ENCODE results near the gene FUT7. TPM values are rescaled to one million over a fixed set of nuclear protein-coding genes. Genes with fewer than 3 reads are reported as not detected.

Gene FUT7
- total and polyA plus RNA-seq, 9 of the 15 experiments (the other 6 are each of a cell fraction or from before 2014, with no cell fraction given) = not detected

- TF ChIP-seq ZNF318 (IDR thresholded peaks at IDR 0.05; ENCODE audit: borderline replicate concordance in 1 of 2, low read depth in 1 of 2) (no peak), BHLHE40 (IDR thresholded peaks at IDR 0.05; ENCODE audit: low read length) (no peak), FIP1L1 (IDR thresholded peaks at IDR 0.05; ENCODE audit: low read depth, low read length, poor library complexity, severe bottlenecking) (peak; percentile 14)
- TF ChIP-seq, protein P1, sequence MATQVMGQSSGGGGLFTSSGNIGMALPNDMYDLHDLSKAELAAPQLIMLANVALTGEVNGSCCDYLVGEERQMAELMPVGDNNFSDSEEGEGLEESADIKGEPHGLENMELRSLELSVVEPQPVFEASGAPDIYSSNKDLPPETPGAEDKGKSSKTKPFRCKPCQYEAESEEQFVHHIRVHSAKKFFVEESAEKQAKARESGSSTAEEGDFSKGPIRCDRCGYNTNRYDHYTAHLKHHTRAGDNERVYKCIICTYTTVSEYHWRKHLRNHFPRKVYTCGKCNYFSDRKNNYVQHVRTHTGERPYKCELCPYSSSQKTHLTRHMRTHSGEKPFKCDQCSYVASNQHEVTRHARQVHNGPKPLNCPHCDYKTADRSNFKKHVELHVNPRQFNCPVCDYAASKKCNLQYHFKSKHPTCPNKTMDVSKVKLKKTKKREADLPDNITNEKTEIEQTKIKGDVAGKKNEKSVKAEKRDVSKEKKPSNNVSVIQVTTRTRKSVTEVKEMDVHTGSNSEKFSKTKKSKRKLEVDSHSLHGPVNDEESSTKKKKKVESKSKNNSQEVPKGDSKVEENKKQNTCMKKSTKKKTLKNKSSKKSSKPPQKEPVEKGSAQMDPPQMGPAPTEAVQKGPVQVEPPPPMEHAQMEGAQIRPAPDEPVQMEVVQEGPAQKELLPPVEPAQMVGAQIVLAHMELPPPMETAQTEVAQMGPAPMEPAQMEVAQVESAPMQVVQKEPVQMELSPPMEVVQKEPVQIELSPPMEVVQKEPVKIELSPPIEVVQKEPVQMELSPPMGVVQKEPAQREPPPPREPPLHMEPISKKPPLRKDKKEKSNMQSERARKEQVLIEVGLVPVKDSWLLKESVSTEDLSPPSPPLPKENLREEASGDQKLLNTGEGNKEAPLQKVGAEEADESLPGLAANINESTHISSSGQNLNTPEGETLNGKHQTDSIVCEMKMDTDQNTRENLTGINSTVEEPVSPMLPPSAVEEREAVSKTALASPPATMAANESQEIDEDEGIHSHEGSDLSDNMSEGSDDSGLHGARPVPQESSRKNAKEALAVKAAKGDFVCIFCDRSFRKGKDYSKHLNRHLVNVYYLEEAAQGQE (IDR thresholded peaks at IDR 0.05; ENCODE audit: borderline replicate concordance) = peak; percentile 58; the same call in 1 of the 2 replicates
- TF ChIP-seq, protein P1 (CRISPR knock-in tag; IDR thresholded peaks at IDR 0.05; ENCODE audit: low read depth) = no peak
- TF ChIP-seq, protein P2, sequence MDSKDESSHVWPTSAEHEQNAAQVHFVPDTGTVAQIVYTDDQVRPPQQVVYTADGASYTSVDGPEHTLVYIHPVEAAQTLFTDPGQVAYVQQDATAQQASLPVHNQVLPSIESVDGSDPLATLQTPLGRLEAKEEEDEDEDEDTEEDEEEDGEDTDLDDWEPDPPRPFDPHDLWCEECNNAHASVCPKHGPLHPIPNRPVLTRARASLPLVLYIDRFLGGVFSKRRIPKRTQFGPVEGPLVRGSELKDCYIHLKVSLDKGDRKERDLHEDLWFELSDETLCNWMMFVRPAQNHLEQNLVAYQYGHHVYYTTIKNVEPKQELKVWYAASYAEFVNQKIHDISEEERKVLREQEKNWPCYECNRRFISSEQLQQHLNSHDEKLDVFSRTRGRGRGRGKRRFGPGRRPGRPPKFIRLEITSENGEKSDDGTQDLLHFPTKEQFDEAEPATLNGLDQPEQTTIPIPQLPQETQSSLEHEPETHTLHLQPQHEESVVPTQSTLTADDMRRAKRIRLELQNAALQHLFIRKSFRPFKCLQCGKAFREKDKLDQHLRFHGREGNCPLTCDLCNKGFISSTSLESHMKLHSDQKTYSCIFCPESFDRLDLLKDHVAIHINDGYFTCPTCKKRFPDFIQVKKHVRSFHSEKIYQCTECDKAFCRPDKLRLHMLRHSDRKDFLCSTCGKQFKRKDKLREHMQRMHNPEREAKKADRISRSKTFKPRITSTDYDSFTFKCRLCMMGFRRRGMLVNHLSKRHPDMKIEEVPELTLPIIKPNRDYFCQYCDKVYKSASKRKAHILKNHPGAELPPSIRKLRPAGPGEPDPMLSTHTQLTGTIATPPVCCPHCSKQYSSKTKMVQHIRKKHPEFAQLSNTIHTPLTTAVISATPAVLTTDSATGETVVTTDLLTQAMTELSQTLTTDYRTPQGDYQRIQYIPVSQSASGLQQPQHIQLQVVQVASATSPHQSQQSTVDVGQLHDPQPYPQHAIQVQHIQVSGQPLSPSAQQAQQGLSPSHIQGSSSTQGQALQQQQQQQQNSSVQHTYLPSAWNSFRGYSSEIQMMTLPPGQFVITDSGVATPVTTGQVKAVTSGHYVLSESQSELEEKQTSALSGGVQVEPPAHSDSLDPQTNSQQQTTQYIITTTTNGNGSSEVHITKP (IDR thresholded peaks at IDR 0.05; ENCODE audit: partially characterized antibody) = peak; percentile 68
Observed at GRCh38 chr9:137021979-137022661, 9.8 kb downstream of the FUT7 start (continued).
